ENCODE results near the gene RNF149.
"Not testable (repeated sequence)": the region's sequence is repeated elsewhere in the genome, so short reads cannot be mapped to it uniquely, and the experiment has no call there.

RNF149 gene

GRCh38 chr2:101331202-101331601 is 22.7 kb upstream of the RNF149 start:
- no peak for DNase-seq (ENCODE audit: low read depth)

- no peak for DNase-seq (ENCODE audit: low read depth)
Observed at GRCh38 chr2:101330253-101330933, 21.9 kb upstream of the RNF149 start.

- DNase-seq (ENCODE audit: low read depth): no peak
Observed at GRCh38 chr2:101329026-101329425, 20.5 kb upstream of the RNF149 start.

GRCh38 chr2:101328474-101329007 is 20.0 kb upstream of the RNF149 start:
- DNase-seq (ENCODE audit: low read depth): no peak

- DNase-seq (ENCODE audit: low read depth): no peak
Observed at GRCh38 chr2:101327863-101328394, 19.4 kb upstream of the RNF149 start.

GRCh38 chr2:101325425-101325824 is 16.9 kb upstream of the RNF149 start:
- no peak for DNase-seq (ENCODE audit: low read depth)

GRCh38 chr2:101316568-101316967 is 8.1 kb upstream of the RNF149 start:
- DNase-seq (ENCODE audit: low read depth): not testable (repeated sequence)

GRCh38 chr2:101311696-101312017 is 3.2 kb upstream of the RNF149 start:
- DNase-seq (ENCODE audit: low read depth): no peak

- no peak for DNase-seq (ENCODE audit: low read depth)
Observed at GRCh38 chr2:101310834-101311695, 2.6 kb upstream of the RNF149 start.

- DNase-seq (ENCODE audit: low read depth): no peak
Observed at GRCh38 chr2:101310090-101310833, 1.8 kb upstream of the RNF149 start.

- no peak for DNase-seq (ENCODE audit: low read depth)
Observed at GRCh38 chr2:101307950-101308431, 510 bp downstream of the RNF149 start.

GRCh38 chr2:101307503-101307902 is 998 bp downstream of the RNF149 start:
- DNase-seq (ENCODE audit: low read depth): no peak

GRCh38 chr2:101306410-101306809 is 2.1 kb downstream of the RNF149 start:
- DNase-seq (ENCODE audit: low read depth): no peak

- no peak for DNase-seq (ENCODE audit: low read depth)
Observed at GRCh38 chr2:101305492-101306078, 2.9 kb downstream of the RNF149 start.

- no peak for DNase-seq (ENCODE audit: low read depth)
Observed at GRCh38 chr2:101305035-101305434, 3.5 kb downstream of the RNF149 start.

GRCh38 chr2:101303688-101304087 is 4.8 kb downstream of the RNF149 start:
- DNase-seq (ENCODE audit: low read depth): no peak

GRCh38 chr2:101302016-101302415 is 6.5 kb downstream of the RNF149 start:
- no peak for DNase-seq (ENCODE audit: low read depth)

GRCh38 chr2:101300836-101301235 is 7.7 kb downstream of the RNF149 start:
- no peak for DNase-seq (ENCODE audit: low read depth)

- DNase-seq (ENCODE audit: low read depth): no peak
Observed at GRCh38 chr2:101300164-101300563, 8.3 kb downstream of the RNF149 start.

- DNase-seq (ENCODE audit: low read depth): no peak
Observed at GRCh38 chr2:101299604-101300003, 8.9 kb downstream of the RNF149 start.

- DNase-seq (ENCODE audit: low read depth): no peak
Observed at GRCh38 chr2:101297383-101297782, 11.1 kb downstream of the RNF149 start.

GRCh38 chr2:101296371-101296770 is 12.1 kb downstream of the RNF149 start:
- no peak for DNase-seq (ENCODE audit: low read depth)

Measured in stimulated activated CD8-positive, alpha-beta memory T cell treated with anti-CD3 and anti-CD28 coated beads, Interleukin-7, amount 100 ng/mL, for 24 hours (primary cell).